ENCODE measurements around the gene STON1. TPM values are rescaled to one million over a fixed set of nuclear protein-coding genes. Genes with fewer than 3 reads are reported as not detected.

STON1 gene
- total RNA-seq, 1 donor from 2014 or later, result 13.2 TPM

DNA sequence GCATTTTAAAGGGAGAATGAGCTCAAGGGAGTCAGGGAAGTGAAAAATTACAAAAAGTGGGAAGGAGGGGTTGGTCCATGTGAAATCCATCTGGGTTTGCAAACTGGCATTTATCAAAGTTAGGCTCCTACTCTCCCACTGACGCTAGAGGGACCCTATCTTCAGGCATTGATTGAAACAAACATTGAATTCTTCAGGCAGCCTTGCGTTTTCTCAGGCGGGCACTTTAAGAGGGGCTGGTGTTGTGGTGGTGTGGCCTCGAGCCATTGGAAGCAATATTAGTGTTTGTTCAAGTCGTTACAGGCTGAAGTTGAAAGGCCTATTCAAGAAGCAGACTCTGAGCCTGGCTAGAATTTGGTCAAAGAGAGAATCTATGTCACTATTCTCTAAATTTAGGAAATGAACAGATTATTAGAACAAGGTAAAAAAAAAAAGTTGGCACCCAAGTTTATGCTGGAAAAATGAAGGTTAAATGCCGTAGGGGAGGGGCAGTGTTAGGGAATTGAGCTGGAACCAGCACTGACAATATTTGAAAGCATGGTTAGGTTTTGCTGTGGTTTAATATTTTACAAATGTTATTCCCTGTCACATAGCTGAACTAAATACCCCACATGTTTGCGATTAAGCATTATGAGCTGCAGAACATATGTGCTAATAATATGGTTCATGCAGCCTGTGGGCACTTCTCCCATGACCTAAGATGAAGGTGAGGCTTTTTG, 36.8 kb downstream of the STON1 start:
- TF ChIP-seq, protein P1, sequence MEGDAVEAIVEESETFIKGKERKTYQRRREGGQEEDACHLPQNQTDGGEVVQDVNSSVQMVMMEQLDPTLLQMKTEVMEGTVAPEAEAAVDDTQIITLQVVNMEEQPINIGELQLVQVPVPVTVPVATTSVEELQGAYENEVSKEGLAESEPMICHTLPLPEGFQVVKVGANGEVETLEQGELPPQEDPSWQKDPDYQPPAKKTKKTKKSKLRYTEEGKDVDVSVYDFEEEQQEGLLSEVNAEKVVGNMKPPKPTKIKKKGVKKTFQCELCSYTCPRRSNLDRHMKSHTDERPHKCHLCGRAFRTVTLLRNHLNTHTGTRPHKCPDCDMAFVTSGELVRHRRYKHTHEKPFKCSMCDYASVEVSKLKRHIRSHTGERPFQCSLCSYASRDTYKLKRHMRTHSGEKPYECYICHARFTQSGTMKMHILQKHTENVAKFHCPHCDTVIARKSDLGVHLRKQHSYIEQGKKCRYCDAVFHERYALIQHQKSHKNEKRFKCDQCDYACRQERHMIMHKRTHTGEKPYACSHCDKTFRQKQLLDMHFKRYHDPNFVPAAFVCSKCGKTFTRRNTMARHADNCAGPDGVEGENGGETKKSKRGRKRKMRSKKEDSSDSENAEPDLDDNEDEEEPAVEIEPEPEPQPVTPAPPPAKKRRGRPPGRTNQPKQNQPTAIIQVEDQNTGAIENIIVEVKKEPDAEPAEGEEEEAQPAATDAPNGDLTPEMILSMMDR (conservative IDR thresholded peaks at IDR 0.05), result peak; percentile 52
- Mint-ChIP-seq H3K9me3 (peaks cover 4% of the 10 kb centered on the region), H3K4me3 (peak overlapping the region; percentile 18), H3K4me1 (peaks cover 25% of the 10 kb centered on the region), H3K27ac (ENCODE audit: unreplicated experiment) (peak overlapping the region; percentile 81), H3K36me3 (ENCODE audit: low read depth) (peaks cover 13% of the 10 kb centered on the region), H3K27me3 (ENCODE audit: low read depth) (no peaks in the 10 kb centered on the region)
- DNase-seq (ENCODE audit: low read depth, low spot score), result peak; percentile 24

DNA sequence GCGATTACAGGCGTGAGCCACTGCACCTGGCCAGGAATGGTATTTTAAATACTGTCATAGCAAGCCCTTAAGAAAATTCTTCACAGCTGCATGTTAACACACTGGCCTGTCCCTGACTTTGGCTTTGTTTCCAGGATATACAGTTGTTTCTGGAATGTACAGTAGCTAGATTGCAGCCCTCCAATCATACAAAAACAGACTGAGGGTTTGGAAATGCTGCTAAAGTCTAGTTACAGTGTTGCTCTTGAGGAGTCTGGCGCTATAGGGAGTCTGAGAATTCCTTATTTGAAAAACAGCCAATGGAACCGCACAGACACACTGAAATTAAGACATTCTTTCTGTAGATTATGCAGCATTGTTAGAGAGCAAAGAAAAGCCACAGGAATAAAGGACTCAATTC, 37.7 kb downstream of the STON1 start:
- Mint-ChIP-seq H3K4me3 (no peak overlapping the region), H3K36me3 (ENCODE audit: low read depth) (peaks cover 13% of the 10 kb centered on the region), H3K4me1 (peaks cover 34% of the 10 kb centered on the region), H3K9me3 (peaks cover 4% of the 10 kb centered on the region), H3K27me3 (ENCODE audit: low read depth) (no peaks in the 10 kb centered on the region), H3K27ac (ENCODE audit: unreplicated experiment) (no peak overlapping the region)
- no peak for DNase-seq (ENCODE audit: low read depth, low spot score)
- TF ChIP-seq, protein P1 (conservative IDR thresholded peaks at IDR 0.05), result no peak

DNA sequence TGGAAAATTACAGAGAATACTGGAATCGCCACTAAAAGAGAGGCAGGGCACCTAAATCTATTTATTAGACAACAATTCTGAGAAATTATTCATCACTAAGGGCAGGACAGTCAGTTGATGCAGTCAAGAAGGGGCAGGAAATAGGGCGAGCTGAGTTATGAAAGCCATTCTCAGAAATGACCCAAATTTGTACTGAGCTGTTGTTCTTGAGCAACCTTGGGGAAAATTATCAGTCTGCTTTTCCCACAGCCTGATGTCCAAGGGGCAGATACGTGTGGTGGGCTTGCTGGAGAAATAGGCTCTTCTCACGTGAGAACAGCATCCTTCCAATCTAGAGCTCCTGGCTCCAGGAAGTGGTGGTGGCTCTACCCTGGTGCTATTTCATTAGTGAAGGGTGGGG, 38.6 kb downstream of the STON1 start:
- no peak for DNase-seq (ENCODE audit: low read depth, low spot score)
- no peak overlapping the region for H3K27ac Mint-ChIP-seq (ENCODE audit: unreplicated experiment)
- H3K4me1 Mint-ChIP-seq, result peaks cover 40% of the 10 kb centered on the region
- H3K9me3 Mint-ChIP-seq, result peaks cover 4% of the 10 kb centered on the region
- H3K4me3 Mint-ChIP-seq, result no peak overlapping the region
- H3K27me3 Mint-ChIP-seq (ENCODE audit: low read depth), result no peaks in the 10 kb centered on the region
- peaks cover 13% of the 10 kb centered on the region for H3K36me3 Mint-ChIP-seq (ENCODE audit: low read depth)
- TF ChIP-seq, protein P1 (conservative IDR thresholded peaks at IDR 0.05), result no peak

DNA sequence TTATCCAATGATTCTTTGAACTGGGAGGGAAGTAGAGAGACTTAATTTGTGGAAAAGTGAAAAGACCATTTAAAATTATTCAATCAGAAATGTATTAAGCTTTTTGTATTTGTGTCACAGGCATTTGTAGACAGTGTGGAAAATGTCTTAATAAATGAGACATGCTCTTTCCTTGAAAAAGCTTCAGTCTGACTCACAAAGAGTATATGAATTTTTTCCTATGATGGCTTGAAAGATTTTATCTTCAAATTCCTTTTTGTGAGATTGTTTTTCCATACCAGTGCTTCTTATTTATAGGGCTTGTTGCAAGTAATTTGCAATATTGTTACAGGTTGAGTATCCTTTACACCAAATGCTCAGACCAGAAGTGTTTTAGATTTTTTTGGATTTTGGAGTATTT, 39.5 kb downstream of the STON1 start:
- TF ChIP-seq, protein P1 (conservative IDR thresholded peaks at IDR 0.05), result no peak
- H3K36me3 Mint-ChIP-seq (ENCODE audit: low read depth), result peaks cover 13% of the 10 kb centered on the region
- H3K4me3 Mint-ChIP-seq, result no peak overlapping the region
- DNase-seq (ENCODE audit: low read depth, low spot score), result no peak
- peaks cover 40% of the 10 kb centered on the region for H3K4me1 Mint-ChIP-seq
- H3K9me3 Mint-ChIP-seq, result peaks cover 4% of the 10 kb centered on the region
- no peaks in the 10 kb centered on the region for H3K27me3 Mint-ChIP-seq (ENCODE audit: low read depth)
- H3K27ac Mint-ChIP-seq (ENCODE audit: unreplicated experiment), result no peak overlapping the region

DNA sequence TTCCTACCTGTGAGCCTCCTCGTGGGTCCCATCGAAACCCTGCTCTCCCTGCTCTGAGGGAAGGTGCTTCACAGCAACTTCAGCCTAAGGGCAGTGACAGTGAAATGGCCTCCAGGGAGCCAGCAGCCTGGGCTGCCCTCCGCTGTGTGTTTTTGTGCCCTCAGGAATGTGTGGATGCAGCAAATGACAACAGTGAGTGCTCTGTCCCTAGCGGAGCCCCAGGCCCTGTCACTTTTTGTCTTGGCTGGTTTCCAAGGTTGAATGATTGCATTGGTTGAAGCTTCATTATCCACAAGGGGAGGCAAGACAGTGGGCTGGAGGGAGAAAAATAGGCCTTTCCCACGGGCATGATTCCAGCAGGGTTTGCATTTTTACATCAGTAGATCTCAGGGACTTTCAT, 42.9 kb downstream of the STON1 start:
- Mint-ChIP-seq H3K4me1 (peaks cover 27% of the 10 kb centered on the region), H3K4me3 (no peak overlapping the region), H3K27ac (ENCODE audit: unreplicated experiment) (no peak overlapping the region), H3K9me3 (no peaks in the 10 kb centered on the region), H3K36me3 (ENCODE audit: low read depth) (peaks cover 9% of the 10 kb centered on the region), H3K27me3 (ENCODE audit: low read depth) (no peaks in the 10 kb centered on the region)
- peak; percentile 28 for DNase-seq (ENCODE audit: low read depth, low spot score)
- TF ChIP-seq, protein P1 (conservative IDR thresholded peaks at IDR 0.05), result no peak

Data from neural crest cell (in vitro differentiated cells).